Measurements from ENCODE around the gene OCA2. TPM values are rescaled to one million over a fixed set of nuclear protein-coding genes. Genes with fewer than 3 reads are reported as not detected.

The OCA2 gene
- total RNA-seq, 6 experiments from 2014 or later = 0.07 to 0.13 (median 0.12) TPM; not detected in 3

DNA sequence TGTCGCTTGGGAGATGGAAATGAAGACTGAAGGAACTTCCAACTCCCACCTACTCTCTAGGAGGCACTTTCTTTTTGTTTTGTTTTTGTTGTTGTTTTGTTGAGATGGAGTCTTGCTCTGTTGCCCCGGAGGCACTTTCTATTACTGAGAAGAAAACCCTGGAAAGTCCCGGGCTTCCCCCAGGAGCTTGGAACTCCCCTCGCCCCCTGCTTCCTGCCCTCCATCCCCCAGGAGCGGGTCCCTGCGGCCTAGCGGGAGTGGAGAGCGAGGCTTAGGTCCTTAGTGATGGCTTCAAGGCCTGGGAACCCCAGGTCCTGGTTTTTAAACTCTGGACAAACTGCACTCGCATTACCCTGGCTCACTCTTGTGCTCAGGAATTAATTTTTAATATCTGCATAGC, 195.7 kb downstream of the OCA2 start:
- H3K36me3 ChIP-seq = no peaks in the 10 kb centered on the region
- H3K27ac ChIP-seq = no peak overlapping the region
- DNase-seq = no peak
- H3K4me3 ChIP-seq = no peak overlapping the region
- 64% methylated on average over 8 of the region's 9 CpGs for WGBS (ENCODE audit: insufficient coverage, low coverage, low lambda C conversion rate, missing lambda C conversion rate)
- TF ChIP-seq, protein P1, sequence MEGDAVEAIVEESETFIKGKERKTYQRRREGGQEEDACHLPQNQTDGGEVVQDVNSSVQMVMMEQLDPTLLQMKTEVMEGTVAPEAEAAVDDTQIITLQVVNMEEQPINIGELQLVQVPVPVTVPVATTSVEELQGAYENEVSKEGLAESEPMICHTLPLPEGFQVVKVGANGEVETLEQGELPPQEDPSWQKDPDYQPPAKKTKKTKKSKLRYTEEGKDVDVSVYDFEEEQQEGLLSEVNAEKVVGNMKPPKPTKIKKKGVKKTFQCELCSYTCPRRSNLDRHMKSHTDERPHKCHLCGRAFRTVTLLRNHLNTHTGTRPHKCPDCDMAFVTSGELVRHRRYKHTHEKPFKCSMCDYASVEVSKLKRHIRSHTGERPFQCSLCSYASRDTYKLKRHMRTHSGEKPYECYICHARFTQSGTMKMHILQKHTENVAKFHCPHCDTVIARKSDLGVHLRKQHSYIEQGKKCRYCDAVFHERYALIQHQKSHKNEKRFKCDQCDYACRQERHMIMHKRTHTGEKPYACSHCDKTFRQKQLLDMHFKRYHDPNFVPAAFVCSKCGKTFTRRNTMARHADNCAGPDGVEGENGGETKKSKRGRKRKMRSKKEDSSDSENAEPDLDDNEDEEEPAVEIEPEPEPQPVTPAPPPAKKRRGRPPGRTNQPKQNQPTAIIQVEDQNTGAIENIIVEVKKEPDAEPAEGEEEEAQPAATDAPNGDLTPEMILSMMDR (IDR thresholded peaks at IDR 0.05) = no peak
- no peak for TF ChIP-seq POLR2A (IDR thresholded peaks at IDR 0.05)
- H3K4me1 ChIP-seq = no peaks in the 10 kb centered on the region
- ATAC-seq = no peak
- H3K27me3 ChIP-seq = no peaks in the 10 kb centered on the region
- intact Hi-C loops (cut with DNase I) = no loop called here
- no peaks in the 10 kb centered on the region for H3K9me3 ChIP-seq

DNA sequence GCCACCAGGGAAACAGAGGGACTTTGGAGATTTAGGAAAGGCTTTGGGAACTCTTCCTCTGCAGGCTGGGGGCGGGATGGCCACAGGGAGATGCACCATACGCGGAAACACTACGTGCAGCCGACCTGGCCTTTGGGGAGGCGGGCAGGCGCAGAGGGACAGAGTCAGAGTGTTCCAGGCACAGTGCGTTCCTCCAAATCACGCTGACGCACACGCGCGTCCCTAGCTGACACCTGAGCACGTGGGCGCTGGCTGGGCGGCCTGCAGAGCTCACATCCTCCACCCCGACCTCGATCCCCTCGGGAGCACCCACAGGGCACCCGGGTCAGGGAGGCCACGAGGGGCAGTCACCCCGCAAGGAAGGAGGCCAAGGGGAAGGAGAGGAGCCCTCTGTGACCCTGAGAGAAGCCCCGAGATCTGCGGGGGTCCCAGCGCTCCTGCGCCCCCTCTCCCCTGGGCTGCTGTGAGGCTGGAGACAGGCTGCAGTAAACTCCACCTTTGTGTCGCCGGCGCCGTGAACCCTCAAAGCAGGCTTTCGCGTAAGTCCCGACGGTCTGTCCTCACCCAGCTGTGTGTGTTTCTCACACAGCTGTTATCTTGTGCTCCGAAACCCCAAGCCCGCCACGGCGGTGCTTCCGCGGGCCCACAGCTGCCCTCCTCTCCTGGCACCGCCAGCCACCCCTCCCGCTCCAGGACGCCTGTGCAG, 196.3 kb downstream of the OCA2 start:
- no peak for DNase-seq
- Histone ChIP-seq H3K4me3 (no peak overlapping the region), H3K9me3 (no peaks in the 10 kb centered on the region), H3K27me3 (no peaks in the 10 kb centered on the region), H3K36me3 (no peaks in the 10 kb centered on the region), H3K27ac (no peak overlapping the region), H3K4me1 (no peaks in the 10 kb centered on the region)
- WGBS (ENCODE audit: insufficient coverage, low coverage, low lambda C conversion rate, missing lambda C conversion rate) = 83% methylated on average over 4 of the region's 43 CpGs
- ATAC-seq = peak in 1 of 4 donors; percentile 33
- TF ChIP-seq, protein P1 (IDR thresholded peaks at IDR 0.05) = no peak
- TF ChIP-seq POLR2A (IDR thresholded peaks at IDR 0.05) = no peak
- intact Hi-C loops (cut with DNase I) = no loop called here

DNA sequence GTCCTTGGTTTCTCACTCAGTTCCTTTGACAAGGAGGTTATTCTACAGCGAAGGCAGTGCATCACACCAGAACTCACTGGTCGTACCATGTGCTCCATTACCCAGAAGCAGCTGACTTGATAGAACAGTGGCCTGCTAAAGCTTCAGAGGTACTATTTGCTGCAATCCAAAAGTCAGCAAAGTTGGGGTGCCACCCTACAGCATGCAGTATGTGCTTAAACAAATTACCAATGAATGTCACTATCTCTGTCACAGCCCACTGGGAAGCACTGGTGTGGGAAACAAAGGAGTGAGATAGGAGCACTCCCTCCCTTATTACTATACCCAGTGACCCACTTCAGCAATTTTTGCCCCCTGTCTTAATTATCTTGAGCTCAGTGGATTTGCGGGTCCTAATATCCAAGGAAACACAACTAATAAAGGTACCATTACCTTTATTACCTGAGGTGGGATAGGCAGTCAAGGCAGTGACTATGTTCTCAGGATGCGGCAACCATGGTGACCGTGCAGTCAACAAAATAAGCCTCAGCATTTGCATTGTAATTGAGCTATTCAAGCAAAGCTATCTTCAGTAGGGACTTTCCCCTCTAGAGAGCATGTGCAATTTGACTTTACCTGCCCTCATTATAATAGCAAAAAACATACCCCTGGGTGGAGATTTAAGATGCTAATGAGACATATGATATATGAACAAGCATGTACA, 199.4 kb downstream of the OCA2 start:
- Histone ChIP-seq H3K36me3 (no peaks in the 10 kb centered on the region), H3K27ac (no peak overlapping the region), H3K4me1 (no peaks in the 10 kb centered on the region), H3K4me3 (no peak overlapping the region), H3K27me3 (no peaks in the 10 kb centered on the region), H3K9me3 (no peaks in the 10 kb centered on the region)
- TF ChIP-seq POLR2A (IDR thresholded peaks at IDR 0.05) = no peak
- TF ChIP-seq, protein P1 (IDR thresholded peaks at IDR 0.05) = no peak
- DNase-seq (no peak), ATAC-seq (no peak)
- 73% methylated on average over 5 of the region's 5 CpGs for WGBS (ENCODE audit: insufficient coverage, low coverage, low lambda C conversion rate, missing lambda C conversion rate)
- intact Hi-C loops (cut with DNase I) = no loop called here

DNA sequence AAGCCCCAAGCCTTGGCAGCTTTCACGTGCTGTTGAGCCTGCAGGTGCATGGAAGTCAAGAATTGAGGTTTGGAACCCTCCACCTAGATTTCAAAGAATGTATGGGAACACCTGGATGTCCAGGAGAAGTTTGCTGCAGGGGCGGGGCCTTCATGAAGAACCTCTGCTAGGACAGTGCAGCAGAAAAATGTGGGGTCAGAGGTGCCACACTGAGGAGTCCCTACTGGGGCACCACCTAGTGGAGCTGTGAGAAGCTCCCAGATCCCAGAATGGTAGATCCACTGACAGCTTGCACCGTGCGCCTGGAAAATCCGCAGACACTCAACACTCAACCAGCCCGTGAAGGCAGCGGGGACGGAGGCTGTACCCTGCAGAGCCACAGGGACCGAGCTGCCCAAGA, 201.6 kb downstream of the OCA2 start:
- DNase-seq = no peak
- TF ChIP-seq, protein P1 (IDR thresholded peaks at IDR 0.05) = no peak
- no peak for TF ChIP-seq POLR2A (IDR thresholded peaks at IDR 0.05)
- Histone ChIP-seq H3K4me3 (no peak overlapping the region), H3K9me3 (no peaks in the 10 kb centered on the region), H3K27me3 (no peaks in the 10 kb centered on the region), H3K36me3 (no peaks in the 10 kb centered on the region), H3K27ac (no peak overlapping the region), H3K4me1 (no peaks in the 10 kb centered on the region)
- ATAC-seq = no peak
- intact Hi-C loops (cut with DNase I) = no loop called here
- 69% methylated on average over 6 of the region's 9 CpGs for WGBS (ENCODE audit: insufficient coverage, low coverage, low lambda C conversion rate, missing lambda C conversion rate)
